NCI-H345 treated with DMSO at 0.1 percent for 48 hours (cell line): ENCODE measurements around the gene TFDP1.

Experiments used
- DNase-seq: peaks from one replicate; lab custom pipeline; 2025; ENCODE audit not compliant: unreplicated experiment; lab: John Stamatoyannopoulos, UW

The TFDP1 gene

DNA sequence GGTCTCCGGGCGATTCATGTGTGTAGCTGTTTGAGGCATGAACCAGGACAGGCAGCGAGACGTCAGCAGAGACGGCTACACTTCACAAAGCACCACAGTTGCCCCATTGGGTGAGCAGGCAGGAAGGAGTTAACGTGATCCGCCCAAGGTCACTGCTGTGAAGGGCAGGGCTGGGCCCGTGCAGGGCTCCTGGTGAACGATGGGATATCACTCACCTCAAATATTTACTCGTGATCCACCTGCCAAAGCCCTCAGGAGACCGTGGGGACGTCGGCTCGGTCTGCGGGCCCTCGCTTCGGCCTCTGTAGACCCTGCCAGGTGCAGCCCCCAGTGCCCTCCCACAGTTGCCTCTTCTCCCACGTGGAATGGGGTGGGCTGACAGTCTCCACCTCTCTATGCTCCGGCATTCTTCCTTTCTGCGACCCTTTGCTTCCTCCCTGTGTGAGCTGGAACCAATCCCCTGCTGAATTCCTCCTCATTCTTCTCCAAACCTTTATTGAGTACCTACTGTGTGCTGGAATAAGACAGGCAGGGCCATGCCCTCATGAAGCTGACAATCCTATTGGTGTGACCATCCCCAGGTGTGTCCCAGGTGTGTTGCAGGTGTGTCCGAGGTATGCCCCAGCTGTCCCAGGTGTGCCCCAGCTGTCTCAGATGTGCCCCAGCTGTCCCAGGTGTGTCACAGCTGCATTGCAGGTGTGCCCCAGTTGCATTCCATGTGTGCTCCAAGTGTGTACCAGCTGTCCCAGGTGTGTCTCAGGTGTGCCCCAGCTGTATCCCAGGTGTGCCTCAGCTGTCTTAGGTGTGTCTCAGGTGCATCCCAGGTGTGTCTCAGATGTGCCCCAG is 80.4 kb downstream of the TFDP1 start:
- DNase-seq = no peak

DNA sequence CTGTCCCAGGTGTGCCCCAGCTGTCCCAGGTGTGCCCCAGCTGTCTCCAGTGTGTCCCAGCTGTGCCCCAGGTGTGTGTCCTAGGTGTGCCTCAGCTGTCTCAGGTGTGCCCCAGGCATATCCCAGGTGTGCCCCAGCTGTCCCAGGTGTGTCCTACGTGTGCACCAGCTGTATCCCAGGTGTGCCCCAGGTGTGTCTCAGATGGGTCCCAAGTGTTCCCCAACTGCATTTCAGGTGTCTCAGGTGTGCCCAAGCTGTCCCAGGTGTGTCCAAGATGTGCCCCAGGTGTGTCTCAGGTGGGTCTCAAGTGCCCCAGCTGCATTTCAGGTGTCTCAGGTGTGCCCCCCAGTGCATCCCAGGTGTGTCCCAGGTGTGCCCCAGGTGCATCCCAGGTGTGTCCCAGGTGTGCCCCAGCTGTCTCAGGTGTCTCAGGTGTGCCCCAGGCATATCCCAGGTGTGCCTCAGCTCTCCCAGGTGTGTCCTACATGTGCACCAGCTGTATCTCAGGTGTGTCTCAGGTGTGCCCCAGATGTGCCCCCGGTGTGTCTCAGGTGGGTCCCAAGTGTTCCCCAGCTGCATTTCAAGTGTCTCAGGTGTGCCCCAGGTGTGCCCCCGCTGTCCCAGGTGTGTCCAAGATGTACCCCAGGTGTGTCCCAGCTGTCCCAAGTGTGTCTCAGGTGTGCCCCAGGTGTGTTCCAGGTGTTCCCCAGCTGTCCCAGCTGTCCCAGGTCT is 81.2 kb downstream of the TFDP1 start:
- no peak for DNase-seq

DNA sequence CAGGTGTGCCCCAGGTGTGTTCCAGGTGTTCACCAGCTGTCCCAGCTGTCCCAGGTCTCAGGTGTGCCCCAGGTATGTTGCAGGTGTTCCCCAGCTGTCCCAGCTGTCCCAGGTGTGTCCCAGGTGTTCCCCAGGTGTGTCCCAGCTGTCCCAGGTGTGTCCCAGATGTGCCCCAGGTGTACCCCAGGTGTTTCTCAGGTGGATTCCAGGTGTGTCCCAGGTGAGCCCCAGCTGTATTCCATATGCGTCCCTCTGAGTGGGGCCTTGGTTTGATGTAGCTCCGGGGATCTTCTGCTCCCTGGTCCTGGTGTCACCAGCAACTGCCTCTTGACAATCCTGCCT is 81.7 kb downstream of the TFDP1 start:
- no peak for DNase-seq

DNA sequence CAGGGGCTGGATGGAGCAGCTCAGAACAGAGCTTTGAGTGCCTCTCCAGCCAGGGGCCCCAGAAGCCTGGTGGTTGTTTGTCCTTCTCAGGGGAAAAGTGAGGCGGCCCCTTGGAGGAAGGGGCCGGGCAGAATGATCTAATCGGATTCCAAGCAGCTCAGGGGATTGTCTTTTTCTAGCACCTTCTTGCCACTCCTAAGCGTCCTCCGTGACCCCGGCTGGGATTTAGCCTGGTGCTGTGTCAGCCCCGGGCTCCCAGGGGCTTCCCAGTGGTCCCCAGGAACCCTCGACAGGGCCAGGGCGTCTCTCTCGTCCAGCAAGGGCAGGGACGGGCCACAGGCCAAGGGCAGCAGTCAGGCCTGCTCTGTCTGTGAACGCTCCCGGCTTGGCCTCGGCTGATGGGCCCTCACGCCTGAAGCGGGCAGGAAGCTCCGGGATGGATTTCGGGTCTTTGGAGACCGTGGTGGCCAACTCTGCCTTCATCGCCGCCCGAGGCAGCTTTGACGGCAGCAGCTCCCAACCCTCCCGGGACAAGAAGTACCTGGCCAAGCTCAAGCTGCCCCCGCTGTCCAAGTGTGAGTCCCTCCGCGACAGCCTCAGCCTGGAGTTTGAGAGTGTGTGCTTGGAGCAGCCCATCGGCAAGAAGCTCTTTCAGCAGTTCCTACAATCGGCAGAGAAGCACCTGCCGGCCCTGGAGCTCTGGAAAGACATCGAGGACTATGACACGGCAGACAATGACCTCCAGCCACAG is 82.6 kb downstream of the TFDP1 start, which contains the start of gene GRK1:
Gene GRK1 (plus strand): TSS at position 269 of the 751 bp plus-strand sequence. CDS start 168 bp downstream, at position 437.
- no peak for DNase-seq

DNA sequence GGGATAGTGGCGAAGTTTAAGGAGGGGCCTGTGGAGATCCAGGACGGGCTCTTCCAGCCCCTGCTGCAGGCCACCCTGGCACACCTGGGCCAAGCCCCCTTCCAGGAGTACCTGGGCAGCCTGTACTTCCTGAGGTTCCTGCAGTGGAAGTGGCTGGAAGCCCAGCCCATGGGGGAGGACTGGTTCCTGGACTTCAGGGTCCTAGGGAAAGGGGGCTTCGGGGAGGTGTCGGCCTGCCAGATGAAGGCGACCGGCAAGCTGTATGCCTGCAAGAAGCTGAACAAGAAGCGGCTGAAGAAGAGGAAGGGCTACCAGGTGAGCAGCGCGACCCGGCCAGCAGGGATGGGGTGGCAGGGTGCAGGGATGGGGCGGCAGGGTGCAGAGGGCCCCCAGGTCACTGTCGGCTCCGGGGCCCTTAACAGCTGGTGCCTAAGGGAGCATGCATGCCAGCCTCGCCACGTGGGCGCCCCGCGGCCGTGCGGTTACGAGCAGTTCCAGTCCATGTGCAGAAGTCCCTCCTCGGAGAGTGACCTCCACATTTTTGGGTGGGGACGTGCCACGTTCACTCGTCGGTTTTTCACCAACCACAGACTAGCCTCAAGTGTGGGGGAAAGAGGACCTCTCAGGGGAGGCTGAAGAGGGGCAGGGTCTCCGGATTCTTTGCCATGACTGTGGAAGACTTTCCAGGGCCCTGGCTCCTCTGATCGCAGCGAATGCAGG is 83.4 kb downstream of the TFDP1 start:
- DNase-seq = no peak

DNA sequence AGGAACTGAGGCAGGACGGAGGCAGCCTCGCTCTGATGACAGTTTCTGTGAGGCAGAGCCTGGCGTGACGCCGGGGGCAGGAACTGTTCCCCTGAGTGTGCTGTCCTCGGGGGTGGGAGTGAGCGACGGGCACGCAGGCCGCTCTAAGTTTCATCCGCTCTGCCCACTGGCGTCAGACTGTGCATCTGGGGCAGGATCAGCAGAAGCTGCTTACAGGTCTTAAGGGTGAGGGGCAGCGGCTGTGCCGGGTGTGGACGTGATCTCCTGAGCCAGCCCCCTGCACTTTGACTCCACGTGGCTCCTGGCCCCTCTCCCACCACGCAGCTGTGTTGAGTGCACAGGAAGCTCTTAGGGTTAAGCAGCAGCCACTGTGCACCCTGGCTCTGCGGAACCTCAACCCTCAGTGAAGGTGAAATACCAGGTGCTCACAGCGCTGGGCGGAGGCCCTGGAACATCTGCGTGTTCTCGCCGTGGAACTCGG is 84.0 kb downstream of the TFDP1 start:
- DNase-seq = no peak

DNA sequence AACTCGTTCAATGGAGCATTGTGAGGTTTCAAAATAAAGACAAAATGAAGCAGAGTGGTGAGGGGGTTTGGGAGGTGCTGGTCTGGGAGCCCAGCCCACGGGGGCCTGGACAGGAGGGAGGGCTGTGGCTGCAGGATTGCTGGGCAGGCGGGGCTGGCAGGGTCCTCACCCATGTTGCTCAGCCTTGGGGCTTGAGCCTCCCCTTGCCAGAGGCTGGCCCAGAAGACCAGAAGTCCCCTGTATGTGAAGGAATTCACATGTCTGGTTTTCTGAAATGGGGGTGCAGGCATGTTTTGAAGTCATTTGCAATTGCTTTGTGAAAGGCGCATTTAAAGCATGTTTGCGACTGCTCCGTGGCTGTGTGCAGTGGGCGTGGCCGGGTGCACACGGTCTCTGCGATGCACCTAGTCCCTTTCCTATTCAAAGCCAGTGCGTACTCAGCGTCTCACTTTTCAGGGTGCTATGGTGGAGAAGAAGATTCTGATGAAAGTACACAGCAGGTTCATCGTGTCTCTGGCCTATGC is 84.7 kb downstream of the TFDP1 start:
- DNase-seq = no peak

DNA sequence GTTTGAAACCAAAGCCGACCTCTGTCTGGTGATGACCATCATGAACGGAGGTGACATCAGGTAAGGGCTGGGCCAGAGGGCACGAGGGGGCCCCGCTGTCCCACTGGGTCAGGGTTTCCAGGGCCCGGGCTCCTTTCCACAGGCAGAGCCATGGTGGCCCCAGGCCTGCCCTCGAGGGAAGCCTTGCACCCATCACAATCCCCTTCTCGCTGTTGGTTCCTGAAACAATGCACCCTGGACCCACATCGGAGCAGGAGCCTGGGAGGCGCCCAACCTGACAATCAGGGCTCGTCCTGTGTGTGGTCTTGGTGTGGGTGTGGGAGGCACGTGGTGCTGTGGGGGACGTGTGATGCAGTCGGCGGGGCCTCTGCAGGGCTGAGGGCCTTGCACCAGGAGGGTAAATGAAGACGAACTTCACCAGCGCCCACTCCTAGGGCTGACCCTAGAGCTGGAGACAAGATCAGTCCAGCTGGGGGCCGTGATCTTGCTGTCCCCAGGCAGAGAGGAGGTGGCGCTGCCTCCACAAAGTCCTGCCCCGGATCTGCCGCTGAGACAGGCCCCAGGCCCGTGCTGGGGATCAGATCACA is 85.3 kb downstream of the TFDP1 start:
- DNase-seq = no peak

DNA sequence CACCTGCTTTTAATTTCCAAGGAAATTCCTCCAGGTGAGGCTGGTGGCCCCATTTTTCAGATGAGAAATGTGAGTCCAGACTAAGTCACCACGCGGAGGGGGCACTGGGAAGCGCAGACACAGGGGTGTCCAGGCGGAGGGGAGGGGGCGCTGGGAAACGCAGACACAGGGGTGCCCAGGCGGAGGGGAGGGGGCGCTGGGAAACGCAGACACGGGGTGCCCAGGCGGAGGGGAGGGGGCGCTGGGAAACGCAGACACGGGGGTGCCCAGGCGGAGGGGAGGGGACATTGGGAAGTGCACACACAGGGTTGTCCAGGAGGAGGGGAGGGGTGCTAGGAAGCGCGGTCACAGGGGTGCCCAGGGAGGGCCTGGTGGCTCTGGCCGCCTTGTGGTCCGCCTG is 86.0 kb downstream of the TFDP1 start:
- no peak for DNase-seq

DNA sequence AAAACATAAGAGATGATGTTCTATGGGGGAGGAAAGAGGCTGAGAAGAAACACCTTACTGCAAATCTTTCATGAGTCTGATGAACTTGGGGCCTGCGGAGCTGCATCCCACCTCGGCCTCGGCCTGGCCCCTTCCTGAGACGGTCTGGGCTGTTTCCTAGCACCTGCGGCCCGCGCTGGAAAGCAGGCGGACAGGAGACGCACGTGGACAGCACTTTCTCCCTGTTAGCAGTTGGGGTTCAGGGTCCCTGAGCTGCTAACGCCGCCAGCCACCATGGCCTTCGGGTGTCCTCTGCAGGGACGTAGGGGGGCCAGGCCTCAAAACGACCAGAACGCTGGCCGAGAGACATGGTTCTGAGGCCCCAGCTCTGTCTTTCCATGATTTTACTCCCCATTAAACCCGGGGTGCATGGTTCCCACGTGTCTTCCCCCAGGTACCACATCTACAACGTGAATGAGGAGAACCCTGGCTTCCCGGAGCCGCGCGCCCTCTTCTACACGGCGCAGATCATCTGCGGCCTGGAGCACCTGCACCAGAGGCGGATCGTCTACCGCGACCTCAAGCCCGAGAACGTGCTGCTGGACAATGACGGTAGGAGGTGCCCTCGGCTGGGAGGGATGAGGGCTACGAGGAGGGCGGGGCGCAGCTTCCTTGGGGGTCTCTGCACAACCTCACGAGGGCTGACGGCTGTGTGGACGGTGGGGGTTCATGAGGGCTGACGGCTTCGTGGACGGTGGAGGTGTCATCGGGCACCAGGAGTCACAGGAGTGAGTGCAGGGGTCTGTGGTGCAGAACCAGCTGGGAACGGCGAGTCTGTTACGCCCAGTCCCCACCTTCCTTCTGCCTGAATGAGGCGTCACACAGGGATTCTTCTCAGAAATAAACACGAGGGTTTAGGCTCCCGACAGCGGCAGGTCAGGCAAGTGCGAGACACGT is 86.8 kb downstream of the TFDP1 start:
- DNase-seq = no peak

DNA sequence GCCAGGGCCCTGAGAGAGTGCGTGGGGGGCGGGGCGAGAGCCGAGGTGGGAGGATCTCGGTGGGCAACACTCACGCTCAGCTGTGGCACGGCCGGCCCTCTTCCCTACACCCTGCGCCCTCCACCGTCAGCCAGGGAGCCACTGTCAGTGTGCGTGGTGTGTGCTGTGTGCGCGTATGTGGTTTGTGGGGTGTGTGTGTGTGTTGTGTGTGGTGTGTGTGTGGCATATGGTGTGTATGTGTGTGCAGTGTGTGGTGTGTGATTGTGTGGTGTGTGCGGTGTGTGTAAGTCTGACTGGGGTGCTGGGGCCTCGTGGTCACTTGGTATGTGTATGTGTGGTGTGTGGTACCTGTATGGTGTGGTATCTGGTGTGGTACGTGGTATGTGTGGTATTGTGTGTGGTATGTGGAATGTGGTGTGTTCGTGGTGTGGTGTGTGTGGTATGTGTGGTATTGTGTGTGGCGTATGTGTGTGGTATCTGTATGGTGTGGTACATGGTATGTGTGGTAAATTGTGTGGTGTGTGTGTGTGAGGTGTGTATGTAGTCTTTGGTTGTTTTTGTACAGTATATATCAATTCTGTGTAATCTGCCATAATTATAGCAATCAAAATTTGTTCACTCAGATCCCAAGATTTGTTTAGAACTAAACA is 87.6 kb downstream of the TFDP1 start:
- no peak for DNase-seq
